Transverse colon (tissue), 4 donors: ENCODE data around the gene MGMT.

Experiments
- CTCF ChIP-seq, 5 experiments: fragments of 200-600 bp in 3 of 5; fragments of 450-650 bp in 2 of 5; sonication (generic) in 3 of 5; IDR thresholded peaks; 1 replicate in 2 of 5; 2 replicates in 3 of 5; pipeline ENCODE4 v1.5.1; 2016 to 2017; ENCODE audit warnings: antibody characterized with exemption in 5 of 5, inconsistent platforms in 3 of 5, mild to moderate bottlenecking in 2 of 5, moderate library complexity in 1 of 5
- EP300 ChIP-seq: sonication (generic); formaldehyde crosslinking; IDR thresholded peaks from one replicate; pipeline ENCODE4 v1.6.1; 2017; ENCODE audit warnings: antibody characterized with exemption, low read depth
- POLR2A ChIP-seq: fragments of 450-650 bp; IDR thresholded peaks from one replicate; pipeline ENCODE4 v1.6.1; 2016; ENCODE audit warnings: antibody characterized with exemption, mild to moderate bottlenecking, moderate library complexity
- POLR2AphosphoS5 ChIP-seq, 3 donors: sonication (generic); formaldehyde crosslinking; IDR thresholded peaks; one replicate each; pipeline ENCODE4 v1.6.1; 2016; ENCODE audit warnings: antibody characterized with exemption in 3 of 3

GRCh38 chr10:129696636-129697035 lies 229.6 kb downstream of the MGMT start:
- TF ChIP-seq CTCF (IDR thresholded peaks at IDR 0.05) (no peak), EP300 (no peak), POLR2A (no peak), POLR2AphosphoS5 (IDR thresholded peaks at IDR 0.05) (no peak)
